CD14-positive monocyte (primary cell): Measurements from ENCODE around the gene WDR20. TPM values are rescaled to one million over a fixed set of nuclear protein-coding genes. Genes with fewer than 3 reads are reported as not detected.

Experiments used
- DNase-seq, 3 donors: peaks; one replicate each; pipeline ENCODE4 v3.0.0-alpha.2; 2011 to 2022
- H2AFZ ChIP-seq: 2 replicates; pipeline ENCODE4 v1.6.0; 2012; ENCODE audit warnings: mild to moderate bottlenecking, low read depth, low read length, inconsistent platforms; ENCODE audit not compliant: insufficient read depth, poor library complexity, severe bottlenecking
- H3K27ac ChIP-seq, 2 donors: 1 replicate in 1 of 2; 2 replicates in 1 of 2; pipeline ENCODE4 v1.5.1; 2012 to 2013; ENCODE audit warnings: low read length in 2 of 2, control low read depth in 1 of 2, inconsistent platforms in 1 of 2, low read depth in 1 of 2, mild to moderate bottlenecking in 1 of 2
- H3K27me3 ChIP-seq, 2 donors: one replicate each; pipeline versions ENCODE4 v1.6.0 to v1.6.1; 2011 to 2013; ENCODE audit warnings: low read length in 2 of 2; ENCODE audit not compliant: control insufficient read depth in 2 of 2, insufficient read depth in 2 of 2
- H3K36me3 ChIP-seq, 2 donors: replicated peaks in 1 of 2; 1 replicate in 1 of 2; 2 replicates in 1 of 2; pipeline versions ENCODE4 v1.5.1 to v1.6.1; 2012 to 2013; ENCODE audit warnings: low read length in 2 of 2, control low read depth in 1 of 2, inconsistent platforms in 1 of 2, mild to moderate bottlenecking in 1 of 2; ENCODE audit not compliant: insufficient read depth in 2 of 2, control insufficient read depth in 1 of 2
- H3K4me1 ChIP-seq, 2 donors: 1 replicate in 1 of 2; 2 replicates in 1 of 2; pipeline versions ENCODE4 v1.5.1 to v1.6.1; 2012 to 2013; ENCODE audit warnings: low read length in 2 of 2, control low read depth in 1 of 2, inconsistent platforms in 1 of 2, mild to moderate bottlenecking in 1 of 2, moderate library complexity in 1 of 2; ENCODE audit not compliant: insufficient read depth in 2 of 2, control insufficient read depth in 1 of 2
- H3K4me2 ChIP-seq: replicated peaks from 2 replicates; pipeline ENCODE3; 2012; ENCODE audit warnings: low read length, moderate library complexity, mild to moderate bottlenecking; ENCODE audit not compliant: poor library complexity, severe bottlenecking; ENCODE audit errors: extremely low read depth
- H3K4me3 ChIP-seq, 3 experiments: fragments of 200-600 bp in 1 of 3; sonication (generic) in 1 of 3; replicated peaks in 1 of 3; 1 replicate in 2 of 3; 2 replicates in 1 of 3; pipeline ENCODE4 v1.5.1; 2011 to 2013; ENCODE audit warnings: low read length in 3 of 3, mild to moderate bottlenecking in 3 of 3, control low read depth in 2 of 3, low read depth in 2 of 3, inconsistent platforms in 1 of 3, moderate library complexity in 1 of 3
- H3K79me2 ChIP-seq: 2 replicates; pipeline ENCODE4 v1.6.0; 2012; ENCODE audit warnings: mild to moderate bottlenecking, control low read depth, inconsistent platforms, low read length, moderate library complexity; ENCODE audit not compliant: insufficient read depth
- H3K9ac ChIP-seq: 2 replicates; pipeline ENCODE4 v1.6.0; 2017; ENCODE audit warnings: low read length, mild to moderate bottlenecking; ENCODE audit not compliant: insufficient read depth, poor library complexity, severe bottlenecking
- H3K9me3 ChIP-seq, 2 donors: replicated peaks in 1 of 2; 1 replicate in 1 of 2; 2 replicates in 1 of 2; pipeline versions ENCODE4 v1.5.1 to v1.6.1; 2012 to 2013; ENCODE audit warnings: low read length in 2 of 2, control low read depth in 1 of 2; ENCODE audit not compliant: control insufficient read depth in 1 of 2, insufficient read depth in 1 of 2
- H4K20me1 ChIP-seq: 2 replicates; pipeline ENCODE4 v1.6.0; 2012; ENCODE audit warnings: mild to moderate bottlenecking, low read length, control low read depth, moderate library complexity; ENCODE audit not compliant: insufficient read depth
- H3K27ac Mint-ChIP-seq, 7 donors: one replicate each; pipeline ENCODE4 v1.8.0; 2020; ENCODE audit warnings: mild to moderate bottlenecking in 7 of 7, mixed read lengths in 7 of 7, moderate library complexity in 6 of 7, inconsistent platforms in 2 of 7
- H3K27me3 Mint-ChIP-seq, 3 donors: one replicate each; pipeline ENCODE4 v1.8.0; 2021 to 2022; ENCODE audit warnings: low read depth in 3 of 3, mild to moderate bottlenecking in 3 of 3, mixed read lengths in 3 of 3, moderate library complexity in 3 of 3, inconsistent platforms in 1 of 3
- H3K36me3 Mint-ChIP-seq, 2 donors: one replicate each; pipeline ENCODE4 v1.8.0; 2020; ENCODE audit warnings: mixed read lengths in 2 of 2, inconsistent platforms in 1 of 2, mild to moderate bottlenecking in 1 of 2
- H3K4me1 Mint-ChIP-seq: one replicate; pipeline ENCODE4 v1.8.0; 2020; ENCODE audit warnings: mild to moderate bottlenecking, mixed read lengths
- H3K4me3 Mint-ChIP-seq, 2 donors: one replicate each; pipeline ENCODE4 v1.8.0; 2020; ENCODE audit warnings: mild to moderate bottlenecking in 2 of 2, mixed read lengths in 2 of 2, moderate library complexity in 1 of 2
- H3K9me3 Mint-ChIP-seq, 7 donors: one replicate each; pipeline ENCODE4 v1.8.0; 2020 to 2022; ENCODE audit warnings: mixed read lengths in 7 of 7, mild to moderate bottlenecking in 6 of 7, moderate library complexity in 6 of 7, inconsistent platforms in 2 of 7
- WGBS: methylation state at CpG from one replicate; pipeline ENCODE4 v1.1.5; 2013; ENCODE audit warnings: missing lambda C conversion rate; ENCODE audit not compliant: insufficient coverage; 5-methylcytosine and 5-hydroxymethylcytosine counted together
- intact Hi-C, 2 donors: fragments of 100-400 bp; cut with micrococcal nuclease; formaldehyde crosslinking; loops; one replicate each; pipeline versions ENCODE4 v1.15.0 to v1.15.1; 2023
- polyA plus RNA-seq, 3 donors: library from polyadenylated mRNA; depleted of rRNA in 1 of 3; unstranded in 2 of 3; stranded (reverse) in 1 of 3; fragments of 300-500 nt in 2 of 3; fragments of >200 nt in 1 of 3; fragmentation: Illumina TruSeq in 2 of 3; gene quantifications; 1 replicate in 2 of 3; 2 replicates in 1 of 3; pipeline ENCODE4 v1.2.3, GENCODE V29; 2012 to 2021
- TF ChIP-seq, protein P1 (sequence below): fragments of 200-600 bp; IDR thresholded peaks from one replicate; pipeline ENCODE4 v1.8.0; 2022; ENCODE audit warnings: antibody characterized with exemption, mild to moderate bottlenecking

The WDR20 gene
- polyA plus RNA-seq, 3 donors = 7.4 to 13.3 (median 9.0) TPM

DNA sequence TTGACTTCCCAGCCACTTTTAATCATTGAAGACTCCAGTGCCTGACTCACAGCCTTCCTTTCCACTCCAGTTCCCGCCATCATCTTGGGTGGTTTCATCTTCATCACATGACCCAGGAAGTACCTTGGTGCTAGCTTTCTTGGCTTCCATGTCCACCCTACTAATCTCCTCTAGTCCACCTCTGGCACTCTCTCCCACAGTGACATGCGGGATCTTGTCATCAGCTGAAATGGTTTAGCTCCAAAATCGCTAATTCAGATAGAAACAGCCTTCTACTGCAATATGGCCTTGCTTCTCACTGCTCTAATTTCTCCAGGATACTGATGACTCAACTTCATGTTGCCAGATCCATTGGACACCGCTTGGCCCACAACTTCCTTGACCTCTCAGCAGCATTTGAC is 24.5 kb downstream of the WDR20 start:
- H3K4me1 ChIP-seq = peaks cover 0 to 3% of the 10 kb centered on the region in 2 donors
- peaks cover 3 to 24% of the 10 kb centered on the region in 2 donors for H3K36me3 ChIP-seq
- no peaks in the 10 kb centered on the region for H3K9me3 ChIP-seq
- peaks cover 31 to 45% of the 10 kb centered on the region in 2 donors for H3K36me3 Mint-ChIP-seq
- H3K79me2 ChIP-seq = peaks cover 82% of the 10 kb centered on the region
- no peak overlapping the region for H3K4me3 ChIP-seq
- peak overlapping the region in 6 of 7 donors; percentile 26 to 70 (median 46) for H3K27ac Mint-ChIP-seq
- H3K4me3 Mint-ChIP-seq = no peak overlapping the region
- H4K20me1 ChIP-seq = peaks cover 98% of the 10 kb centered on the region
- peaks cover 34% of the 10 kb centered on the region for H3K4me1 Mint-ChIP-seq
- H3K9ac ChIP-seq = no peak overlapping the region
- intact Hi-C loops = no loop called here
- H2AFZ ChIP-seq = no peak overlapping the region
- peak; percentile 9 to 40 (median 18) for DNase-seq
- peaks cover 0 to 1% (median 0%) of the 10 kb centered on the region in 3 donors for H3K27me3 Mint-ChIP-seq
- 93% methylated on average over 4 of the region's 4 CpGs for WGBS
- H3K27me3 ChIP-seq = no peaks in the 10 kb centered on the region
- TF ChIP-seq, protein P1, sequence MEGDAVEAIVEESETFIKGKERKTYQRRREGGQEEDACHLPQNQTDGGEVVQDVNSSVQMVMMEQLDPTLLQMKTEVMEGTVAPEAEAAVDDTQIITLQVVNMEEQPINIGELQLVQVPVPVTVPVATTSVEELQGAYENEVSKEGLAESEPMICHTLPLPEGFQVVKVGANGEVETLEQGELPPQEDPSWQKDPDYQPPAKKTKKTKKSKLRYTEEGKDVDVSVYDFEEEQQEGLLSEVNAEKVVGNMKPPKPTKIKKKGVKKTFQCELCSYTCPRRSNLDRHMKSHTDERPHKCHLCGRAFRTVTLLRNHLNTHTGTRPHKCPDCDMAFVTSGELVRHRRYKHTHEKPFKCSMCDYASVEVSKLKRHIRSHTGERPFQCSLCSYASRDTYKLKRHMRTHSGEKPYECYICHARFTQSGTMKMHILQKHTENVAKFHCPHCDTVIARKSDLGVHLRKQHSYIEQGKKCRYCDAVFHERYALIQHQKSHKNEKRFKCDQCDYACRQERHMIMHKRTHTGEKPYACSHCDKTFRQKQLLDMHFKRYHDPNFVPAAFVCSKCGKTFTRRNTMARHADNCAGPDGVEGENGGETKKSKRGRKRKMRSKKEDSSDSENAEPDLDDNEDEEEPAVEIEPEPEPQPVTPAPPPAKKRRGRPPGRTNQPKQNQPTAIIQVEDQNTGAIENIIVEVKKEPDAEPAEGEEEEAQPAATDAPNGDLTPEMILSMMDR = no peak
- H3K9me3 Mint-ChIP-seq = peaks cover 0 to 6% (median 0%) of the 10 kb centered on the region in 7 donors
- H3K4me2 ChIP-seq = no peak overlapping the region
- no peak overlapping the region for H3K27ac ChIP-seq

GRCh38 chr14:102164965-102165364 is 25.3 kb downstream of the WDR20 start:
- Histone ChIP-seq H3K4me3 (no peak overlapping the region), H4K20me1 (peaks cover 98% of the 10 kb centered on the region), H3K27me3 (no peaks in the 10 kb centered on the region), H3K36me3 (peaks cover 0 to 19% of the 10 kb centered on the region in 2 donors), H3K4me2 (no peak overlapping the region), H3K9me3 (no peaks in the 10 kb centered on the region), H3K4me1 (peaks cover 0 to 3% of the 10 kb centered on the region in 2 donors), H3K79me2 (peaks cover 82% of the 10 kb centered on the region), H2AFZ (no peak overlapping the region), H3K9ac (no peak overlapping the region), H3K27ac (no peak overlapping the region)
- peaks cover 0 to 2% (median 0%) of the 10 kb centered on the region in 3 donors for H3K27me3 Mint-ChIP-seq
- DNase-seq = no peak
- intact Hi-C loops = no loop called here
- H3K27ac Mint-ChIP-seq = peak overlapping the region in 5 of 7 donors; percentile 12 to 77 (median 26)
- H3K4me1 Mint-ChIP-seq = peaks cover 34% of the 10 kb centered on the region
- no CpG with 5 or more reads among the region's 4 CpGs for WGBS
- H3K36me3 Mint-ChIP-seq = peaks cover 29 to 43% of the 10 kb centered on the region in 2 donors
- TF ChIP-seq, protein P1 = no peak
- peaks cover 0 to 6% (median 0%) of the 10 kb centered on the region in 7 donors for H3K9me3 Mint-ChIP-seq
- no peak overlapping the region for H3K4me3 Mint-ChIP-seq
